Medulla oblongata (tissue), 1 donor: ENCODE results near the gene ZNF507.
"Not testable (repeated sequence)": the region's sequence is repeated elsewhere in the genome, so short reads cannot be mapped to it uniquely, and the experiment has no call there.

Experiments used
- DNase-seq: peaks from one replicate; pipeline ENCODE4 v3.0.0-alpha.2; 2015; ENCODE audit errors: extremely low spot score

The ZNF507 gene

DNA sequence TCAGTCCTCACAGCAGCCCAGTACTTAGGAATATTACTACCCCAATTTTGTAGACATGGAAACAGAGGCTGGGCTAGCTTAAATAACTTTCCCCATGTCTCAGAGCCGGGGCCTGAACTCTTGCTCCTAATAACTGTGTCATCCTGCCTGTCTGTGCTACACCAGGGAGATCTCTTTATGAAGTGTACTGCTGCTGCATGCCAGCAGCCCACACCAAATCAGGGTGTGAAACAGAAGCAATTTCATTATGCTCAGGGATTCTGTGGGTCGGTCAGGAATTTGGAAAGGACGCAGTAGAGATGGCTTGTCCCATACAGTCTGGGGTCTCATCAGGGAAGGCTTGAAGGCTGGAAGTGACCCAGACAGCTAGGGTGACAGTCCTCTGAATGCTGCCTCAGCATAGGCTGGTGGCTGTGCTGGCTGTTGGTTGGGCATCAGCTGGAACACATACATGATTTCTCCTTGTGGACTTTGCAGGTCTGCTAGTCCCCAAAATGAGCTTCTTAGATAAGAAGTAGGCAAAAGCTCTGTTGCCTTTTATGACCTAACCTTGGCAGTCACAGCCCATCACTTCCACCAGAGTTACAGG lies 22.6 kb downstream of the ZNF507 start:
- DNase-seq: no peak

- DNase-seq: no peak
Measured at GRCh38 chr19:32368787-32369186, 23.4 kb downstream of the ZNF507 start.

DNA sequence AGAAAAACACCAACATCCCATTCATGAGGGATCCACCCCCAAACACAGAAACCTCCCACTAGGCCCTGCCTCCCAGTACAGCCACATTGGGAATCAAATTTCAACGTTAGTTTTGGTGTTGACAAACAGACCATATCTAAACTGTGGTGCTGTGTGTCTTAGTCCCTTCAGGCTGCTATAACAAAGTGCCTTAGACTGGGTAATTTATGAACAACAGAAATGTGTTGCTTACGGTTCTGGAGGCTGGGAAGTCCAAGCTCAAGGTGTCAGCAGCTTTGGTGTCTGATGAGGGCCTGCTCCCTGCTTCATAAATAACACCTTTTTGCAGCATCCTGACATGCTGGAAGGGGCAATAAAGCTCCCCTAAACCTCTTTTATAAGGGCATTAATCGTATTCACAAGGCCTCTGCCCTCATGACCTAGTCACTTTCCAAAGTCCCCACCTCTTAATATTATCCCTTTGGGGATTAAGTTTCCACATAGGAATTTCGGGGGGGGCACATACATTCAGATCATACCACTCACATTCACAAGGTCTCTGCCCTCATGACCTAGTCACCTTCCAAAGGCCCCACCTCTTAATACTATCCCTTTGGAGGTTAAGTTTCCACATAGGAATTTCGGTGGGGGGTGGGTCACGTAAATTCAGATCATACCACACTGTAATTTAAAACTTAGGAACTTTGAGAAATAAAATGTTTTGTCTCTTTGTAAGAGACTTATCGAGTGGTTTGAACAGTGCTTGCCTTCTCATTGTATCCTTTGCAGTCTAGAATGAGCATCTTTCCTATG lies 27.5 kb downstream of the ZNF507 start:
- DNase-seq: no peak

DNA sequence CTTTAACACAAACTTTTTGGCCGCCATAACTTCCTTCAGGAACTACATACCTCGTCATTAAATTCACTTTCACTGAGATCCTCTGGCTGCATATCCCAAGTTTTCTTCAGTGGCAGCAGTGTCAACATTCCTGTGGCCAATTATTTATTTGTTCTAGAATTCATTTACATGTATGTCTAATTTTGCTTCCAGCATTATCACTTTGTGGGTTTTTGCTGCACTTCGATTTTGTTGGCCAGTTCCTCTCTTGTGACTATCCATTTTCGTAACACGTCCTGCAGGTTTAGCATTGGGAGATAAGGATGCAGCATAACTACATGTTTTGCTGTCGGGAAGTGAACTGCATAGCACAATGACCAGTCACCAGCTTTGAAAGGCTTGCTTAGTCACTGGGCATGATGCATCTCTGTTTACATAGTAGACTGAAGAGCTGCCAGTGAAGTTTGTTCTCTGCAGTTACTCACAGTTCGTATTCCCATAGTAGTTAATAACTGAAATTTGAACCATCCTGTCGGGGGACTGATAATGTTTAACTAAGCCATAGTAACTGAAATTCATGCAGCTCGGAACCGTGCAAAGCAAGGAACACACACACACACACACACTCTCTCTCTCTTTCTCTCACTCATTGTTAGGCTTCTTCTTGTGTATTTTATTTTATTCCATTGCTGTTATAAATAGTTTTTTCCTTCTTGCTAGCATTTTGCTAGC lies 28.3 kb downstream of the ZNF507 start:
- peak; percentile 73 for DNase-seq

GRCh38 chr19:32374362-32374761 lies 29.0 kb downstream of the ZNF507 start:
- not testable (repeated sequence) for DNase-seq

- not testable (repeated sequence) for DNase-seq
Measured at GRCh38 chr19:32377088-32377487, 31.7 kb downstream of the ZNF507 start.

GRCh38 chr19:32380269-32380668 lies 34.9 kb downstream of the ZNF507 start:
- no peak for DNase-seq

DNA sequence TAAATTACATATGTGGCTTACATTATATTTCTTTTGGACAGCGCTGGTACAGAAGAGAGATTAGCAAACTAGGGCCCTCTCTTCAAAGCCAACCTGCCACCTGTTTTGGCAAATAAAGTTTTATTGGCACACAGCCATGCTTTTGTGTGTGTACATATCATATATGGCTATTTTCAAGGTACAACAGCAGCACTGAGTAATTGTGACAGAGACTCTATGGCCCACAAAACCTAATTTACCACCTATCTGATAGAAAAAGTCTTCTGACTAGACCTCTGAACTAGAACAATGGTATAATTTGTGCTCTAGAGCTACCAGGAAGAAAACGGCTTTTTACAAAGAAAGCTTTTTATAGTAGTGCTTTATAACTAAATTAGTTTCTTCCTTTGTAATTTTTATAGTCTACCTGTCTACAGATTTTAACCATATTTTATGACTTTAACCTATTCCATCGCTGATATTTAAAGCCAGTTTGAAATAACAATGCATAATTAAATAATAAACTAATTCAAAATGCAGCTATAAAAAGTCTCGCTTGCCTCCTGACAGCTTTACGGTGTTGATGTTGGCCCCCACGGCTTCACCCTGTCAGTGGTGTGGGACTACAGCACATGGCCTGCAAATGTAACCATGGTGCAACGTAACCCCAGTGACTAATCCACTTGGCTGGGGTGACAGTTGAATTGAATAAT lies 42.4 kb downstream of the ZNF507 start:
- no peak for DNase-seq

DNA sequence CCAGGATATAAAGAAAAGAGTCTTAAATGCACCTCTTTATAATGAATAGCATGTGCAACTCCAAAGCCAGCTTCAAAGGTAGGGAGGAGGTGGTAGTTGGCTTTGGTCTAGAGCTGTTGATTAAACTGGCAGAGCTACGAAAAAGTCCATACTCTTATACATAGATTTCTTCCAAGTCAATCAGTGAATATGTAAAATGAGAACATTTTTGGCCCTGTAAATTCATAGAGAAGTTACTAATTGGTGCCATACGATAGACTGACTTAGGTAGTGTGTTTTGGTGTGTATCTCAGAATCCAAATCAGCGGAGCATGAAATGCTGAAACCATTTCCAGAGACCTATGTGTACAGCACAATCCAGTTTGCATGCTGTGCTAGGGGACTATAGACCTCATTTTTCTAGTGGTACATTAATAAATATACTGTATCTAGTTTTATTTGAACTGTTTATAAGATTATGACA lies 43.0 kb downstream of the ZNF507 start:
- no peak for DNase-seq

GRCh38 chr19:32392901-32393300 lies 47.5 kb downstream of the ZNF507 start:
- no peak for DNase-seq

DNA sequence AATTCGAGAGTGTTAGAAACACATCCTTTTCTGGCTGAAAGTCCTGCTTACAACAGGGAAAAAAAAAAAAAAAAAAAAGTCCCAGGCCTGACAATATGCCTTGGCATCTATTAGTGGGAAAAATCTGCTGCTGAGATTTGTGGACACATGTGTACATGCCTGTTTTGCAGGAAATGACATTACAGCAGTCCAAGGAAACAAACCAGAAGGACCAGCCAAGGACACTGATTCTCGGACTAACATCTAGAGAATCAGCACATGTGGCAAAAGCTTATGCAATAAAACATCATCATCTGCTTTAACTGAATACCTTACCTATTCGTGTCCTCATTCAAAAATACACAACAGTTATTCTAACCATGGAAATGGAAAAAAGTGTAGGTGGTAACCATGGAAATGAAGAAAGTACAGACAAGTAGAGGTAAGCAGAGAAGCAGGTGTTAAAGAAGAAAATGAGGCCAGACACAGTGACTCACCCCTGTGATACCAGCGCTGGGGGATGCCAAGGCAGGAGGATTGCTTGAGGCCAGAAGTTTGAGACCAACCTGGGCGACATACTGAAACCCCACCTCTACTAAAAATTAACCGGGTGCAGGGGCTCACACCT lies 50.7 kb downstream of the ZNF507 start:
- DNase-seq: no peak

DNA sequence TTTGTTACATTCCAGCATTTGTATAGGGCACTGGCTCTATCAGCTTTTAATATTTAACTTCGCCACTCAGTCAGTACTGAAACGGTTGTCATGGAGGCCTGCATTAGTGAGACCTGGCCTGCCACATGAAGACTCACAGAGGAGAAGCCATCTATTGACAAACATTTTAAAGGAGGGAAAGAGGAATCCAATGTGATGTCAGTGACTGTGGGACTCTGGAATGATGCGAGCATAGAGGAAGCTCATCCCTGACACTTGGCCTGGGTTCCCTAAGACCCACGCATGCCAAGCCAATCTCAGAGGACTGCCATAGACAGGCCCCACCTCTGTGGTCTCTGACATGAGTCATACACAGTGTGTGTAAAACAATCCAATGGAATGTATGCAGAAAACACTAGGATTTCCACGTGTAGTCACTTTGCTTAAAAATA lies 52.3 kb downstream of the ZNF507 start:
- no peak for DNase-seq

DNA sequence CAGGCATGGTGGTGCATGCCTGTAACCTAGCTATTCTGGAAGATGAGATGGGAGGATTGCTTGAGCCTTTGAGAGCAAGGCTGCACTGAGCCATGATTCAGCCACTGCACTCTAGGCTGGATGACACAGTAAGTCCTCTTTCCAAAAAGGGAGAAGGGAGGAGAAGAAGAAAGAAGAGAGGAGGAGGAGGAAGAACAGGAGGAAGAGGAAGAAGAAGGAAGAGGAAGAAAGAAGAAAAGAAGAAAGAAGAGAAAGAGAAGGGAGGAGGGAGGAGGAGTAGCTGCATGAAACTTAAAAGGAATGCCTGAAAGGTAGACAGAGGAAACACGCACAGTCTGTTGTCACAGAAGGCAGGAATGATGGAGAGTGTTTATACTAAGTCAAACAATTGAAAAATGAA lies 56.6 kb downstream of the ZNF507 start:
- DNase-seq: no peak

DNA sequence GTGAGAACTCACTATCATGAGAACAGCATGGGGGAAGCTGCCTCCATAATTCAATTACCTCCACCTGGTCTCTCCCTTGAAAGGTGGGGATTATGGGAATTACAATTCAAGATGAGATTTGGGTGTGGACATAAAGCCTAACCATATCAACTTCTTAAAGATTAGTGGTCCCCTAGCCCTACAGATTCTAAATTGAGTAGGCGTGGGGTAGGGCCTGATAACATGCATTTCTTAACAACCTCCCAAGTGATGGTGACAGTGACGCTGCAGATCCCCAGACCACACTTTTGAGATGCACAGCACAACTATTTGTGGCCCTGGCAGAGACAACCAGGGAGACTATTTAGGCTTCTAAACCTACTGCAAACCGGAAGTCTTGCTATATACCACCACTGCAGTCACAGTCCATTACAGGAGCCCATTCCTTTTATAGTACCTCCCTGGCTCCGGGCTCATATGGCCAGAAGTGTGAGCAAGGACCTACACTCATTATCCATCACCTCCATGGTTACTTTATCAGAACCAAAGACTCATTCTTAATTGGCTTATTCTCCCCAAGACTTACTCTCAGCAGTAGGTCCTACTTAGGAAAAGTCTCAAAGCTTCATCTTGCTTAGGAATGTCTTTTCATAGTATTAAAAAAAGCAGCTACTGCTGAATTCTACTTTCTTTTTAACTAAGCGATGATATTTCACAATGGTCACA lies 58.0 kb downstream of the ZNF507 start:
- DNase-seq: no peak

GRCh38 chr19:32404213-32404932 lies 59.0 kb downstream of the ZNF507 start:
- no peak for DNase-seq

GRCh38 chr19:32404933-32405430 lies 59.6 kb downstream of the ZNF507 start:
- peak; percentile 45 for DNase-seq

DNA sequence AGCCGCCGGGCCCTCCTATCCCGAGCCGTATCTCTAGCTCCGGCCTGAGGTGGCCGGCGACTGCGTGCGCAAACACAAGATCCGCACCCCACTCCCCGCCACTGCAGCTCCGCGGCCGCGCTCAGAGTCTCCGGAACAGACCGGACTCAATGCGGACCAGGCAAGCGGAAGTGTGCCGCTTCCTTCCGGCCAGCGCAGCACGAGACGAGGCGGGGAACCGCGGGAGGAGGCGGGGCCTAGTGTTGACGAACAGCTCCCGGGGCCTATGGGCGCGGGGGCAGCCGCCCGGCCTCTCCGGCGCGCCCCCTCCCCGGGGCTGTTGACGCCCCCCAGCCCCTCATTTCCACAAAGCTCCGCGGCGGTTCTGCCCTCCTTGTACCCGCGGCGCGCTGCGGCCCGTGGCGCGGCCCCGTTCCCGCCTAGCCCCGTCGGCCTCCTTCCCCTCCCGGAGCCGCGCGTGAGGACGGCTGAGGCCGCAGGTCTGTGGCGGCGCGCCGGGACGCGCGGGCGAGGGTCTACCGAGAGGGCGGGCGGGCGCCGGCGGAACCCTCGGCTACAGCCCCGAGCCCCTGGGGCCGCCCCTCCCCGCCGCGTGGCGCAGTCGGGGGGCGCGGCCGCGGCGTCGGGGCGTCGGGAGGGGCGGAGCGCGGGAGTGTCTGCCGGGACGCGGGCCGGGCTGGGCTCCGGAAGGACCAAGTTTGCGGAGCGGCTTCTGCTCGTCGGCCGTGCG lies 60.2 kb downstream of the ZNF507 start, which contains the start of gene DPY19L3:
Gene DPY19L3, plus strand, starts transcription at position 340 of the 730 bp plus-strand sequence. CDS start 2,484 bp downstream, outside the sequence.
- DNase-seq: peak; percentile 95

DNA sequence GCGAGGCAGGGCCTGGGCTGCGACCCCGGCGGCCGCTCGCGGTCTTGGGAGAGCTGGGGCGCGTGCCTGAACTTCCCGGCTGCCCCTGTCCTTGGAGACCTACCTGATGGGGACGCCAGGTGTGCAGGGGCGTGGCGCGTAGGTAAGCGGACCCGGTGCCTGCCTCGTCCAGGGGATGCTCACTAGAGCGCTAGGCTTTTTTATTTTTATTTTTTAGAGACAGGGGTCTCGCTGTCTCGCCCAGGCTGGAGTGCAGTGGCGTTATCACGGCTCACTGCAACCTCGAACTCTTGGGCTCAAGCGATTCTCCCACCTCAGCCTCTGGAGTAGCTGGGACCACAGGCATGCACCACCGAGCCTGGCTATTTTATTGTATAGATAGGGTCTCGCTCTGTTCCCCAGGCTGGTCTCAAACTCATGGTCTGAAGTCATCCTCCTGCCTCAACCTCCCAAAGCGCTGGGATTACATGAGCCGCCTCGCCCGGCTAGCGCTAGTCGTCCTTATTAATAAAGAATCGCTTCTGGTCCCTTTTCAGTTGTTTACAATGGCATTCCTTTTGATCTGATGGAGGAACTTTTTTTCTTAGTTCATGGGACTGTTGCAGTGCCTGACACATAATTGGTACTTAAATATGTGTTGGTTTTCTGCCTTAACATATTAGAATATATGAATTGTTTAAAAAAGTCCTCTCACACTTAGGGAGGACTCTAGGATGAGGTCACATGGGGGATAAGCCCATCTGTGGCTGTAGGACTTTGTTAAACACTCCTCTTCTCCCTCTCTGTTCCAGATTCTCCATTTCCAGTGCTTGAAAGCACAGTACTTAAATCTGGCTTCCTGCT lies 61.0 kb downstream of the ZNF507 start:
- no peak for DNase-seq
